GM12878 (cell line): ENCODE results near the gene PDE1C. TPM values are rescaled to one million over a fixed set of nuclear protein-coding genes. Genes with fewer than 3 reads are reported as not detected.

ENCODE experiments used
- BRCA1 ChIP-seq: IDR thresholded peaks from 2 replicates; pipeline ENCODE4 v1.6.1; 2011; ENCODE audit warnings: low read depth, low read length, improper control_type of control experiment
- CEBPB ChIP-seq, 2 experiments: fragments of 150-350 bp in 1 of 2; IDR thresholded peaks; 2 replicates each; pipeline ENCODE4 v1.6.1; 2012 to 2014; ENCODE audit warnings: low read depth in 2 of 2, low read length in 2 of 2, borderline replicate concordance in 1 of 2, inconsistent platforms in 1 of 2
- EED ChIP-seq: sonication (generic); IDR thresholded peaks from 2 replicates; pipeline ENCODE4 v1.6.1; 2016; ENCODE audit warnings: antibody characterized with exemption, low read depth
- EP300 ChIP-seq, 2 experiments: fragments of 150-350 bp in 1 of 2; IDR thresholded peaks; 2 replicates each; pipeline ENCODE4 v1.6.1; 2011 to 2012; ENCODE audit warnings: low read depth in 2 of 2, low read length in 2 of 2, borderline replicate concordance in 1 of 2, improper control_type of control experiment in 1 of 2, inconsistent platforms in 1 of 2; ENCODE audit not compliant: control insufficient read depth in 1 of 2
- FOXM1 ChIP-seq: IDR thresholded peaks from 2 replicates; pipeline ENCODE4 v1.6.1; 2012; ENCODE audit warnings: low read depth, mild to moderate bottlenecking, inconsistent platforms, low read length, moderate library complexity
- GATAD2B ChIP-seq: fragments of 450-650 bp; conservative IDR thresholded peaks from 2 replicates; pipeline ENCODE4 v1.6.1; 2017; ENCODE audit warnings: low read depth, mild to moderate bottlenecking, moderate library complexity
- KLF5 ChIP-seq: fragments of 450-650 bp; IDR thresholded peaks from 2 replicates; pipeline ENCODE4 v1.6.1; 2014; ENCODE audit warnings: mild to moderate bottlenecking; ENCODE audit not compliant: partially characterized antibody
- MXI1 ChIP-seq: fragments of 150-350 bp; IDR thresholded peaks from 2 replicates; pipeline ENCODE4 v1.6.1; 2011; ENCODE audit warnings: low read depth, mild to moderate bottlenecking, inconsistent platforms, low read length, improper control_type of control experiment
- NFYA ChIP-seq: IDR thresholded peaks from 2 replicates; pipeline ENCODE4 v1.6.1; 2011; ENCODE audit warnings: low read depth, mild to moderate bottlenecking, low read length, improper control_type of control experiment, borderline replicate concordance
- PAX8 ChIP-seq: fragments of 450-650 bp; IDR thresholded peaks from 2 replicates; pipeline ENCODE4 v1.6.1; 2017; ENCODE audit warnings: mild to moderate bottlenecking, moderate library complexity
- POLR2AphosphoS2 ChIP-seq: IDR thresholded peaks from 2 replicates; pipeline ENCODE4 v1.6.1; 2011; ENCODE audit warnings: low read depth, mild to moderate bottlenecking, low read length, improper control_type of control experiment, moderate library complexity
- RAD51 ChIP-seq: fragments of 450-650 bp; IDR thresholded peaks from 2 replicates; pipeline ENCODE4 v1.6.1; 2016; ENCODE audit warnings: moderate library complexity, mild to moderate bottlenecking, inconsistent platforms
- TCF3 ChIP-seq: IDR thresholded peaks from 2 replicates; pipeline ENCODE4 v1.6.1; 2012; ENCODE audit warnings: low read depth, mild to moderate bottlenecking, low read length, borderline replicate concordance; ENCODE audit not compliant: insufficient read depth
- WRNIP1 ChIP-seq: IDR thresholded peaks from 2 replicates; pipeline ENCODE4 v1.6.1; 2011; ENCODE audit warnings: low read depth, low read length, improper control_type of control experiment, borderline replicate concordance
- ZZZ3 ChIP-seq: IDR thresholded peaks from 2 replicates; pipeline ENCODE4 v1.6.1; 2011; ENCODE audit warnings: low read depth; ENCODE audit not compliant: control insufficient read depth, insufficient read length
- polyA plus RNA-seq, 11 experiments: library from polyadenylated mRNA; depleted of rRNA in 4 of 11; unstranded in 6 of 11; stranded (reverse) in 5 of 11; fragments of >200 nt; fragmentation: Nextera tagmentation in 4 of 11; fragmentation: Illumina TruSeq in 1 of 11; extraction: Ambion mirVana in 4 of 11; extraction: Trizol in 1 of 11; gene quantifications; 1 replicate in 1 of 11; 2 replicates in 10 of 11; pipeline versions ENCODE4 v1.2.1 to v1.2.3, GENCODE V29; 2011 to 2016; ENCODE audit warnings: inconsistent platforms in 2 of 11, missing spikeins in 2 of 11, low read depth in 1 of 11
- total RNA-seq, 4 experiments: library from RNA; depleted of rRNA in 3 of 4; stranded (reverse); fragments of >200 nt in 3 of 4; fragmentation: Illumina TruSeq in 1 of 4; extraction: Trizol in 1 of 4; gene quantifications; 2 replicates each; pipeline versions ENCODE4 v1.2.1 to v1.2.3, GENCODE V29; 2013 to 2021
- TF ChIP-seq, protein P1 (sequence below): fragments of 450-650 bp; IDR thresholded peaks from 2 replicates; pipeline ENCODE4 v1.6.1; 2016; ENCODE audit warnings: mild to moderate bottlenecking
- TF ChIP-seq, protein P2 (sequence below): fragments of 450-650 bp; IDR thresholded peaks from 2 replicates; pipeline ENCODE4 v1.6.1; 2018; ENCODE audit warnings: borderline replicate concordance, mild to moderate bottlenecking; ENCODE audit not compliant: partially characterized antibody
- TF ChIP-seq, protein P3 (sequence below): IDR thresholded peaks from 2 replicates; pipeline ENCODE4 v1.6.1; 2011; ENCODE audit warnings: low read depth, low read length, improper control_type of control experiment, borderline replicate concordance
- TF ChIP-seq, protein P4 (sequence below): fragments of 450-650 bp; IDR thresholded peaks from 2 replicates; pipeline ENCODE4 v1.6.1; 2018; ENCODE audit warnings: mild to moderate bottlenecking, low read depth, moderate library complexity; ENCODE audit not compliant: partially characterized antibody
- TF ChIP-seq, protein P5 (sequence below): fragments of 450-650 bp; IDR thresholded peaks from 2 replicates; pipeline ENCODE4 v1.6.1; 2016; ENCODE audit warnings: mild to moderate bottlenecking

PDE1C gene
- total and polyA plus RNA-seq, 10 of the 15 experiments (the other 5 are each of a cell fraction or from before 2014, with no cell fraction given): 0.29 to 2.3 (median 0.70) TPM

DNA sequence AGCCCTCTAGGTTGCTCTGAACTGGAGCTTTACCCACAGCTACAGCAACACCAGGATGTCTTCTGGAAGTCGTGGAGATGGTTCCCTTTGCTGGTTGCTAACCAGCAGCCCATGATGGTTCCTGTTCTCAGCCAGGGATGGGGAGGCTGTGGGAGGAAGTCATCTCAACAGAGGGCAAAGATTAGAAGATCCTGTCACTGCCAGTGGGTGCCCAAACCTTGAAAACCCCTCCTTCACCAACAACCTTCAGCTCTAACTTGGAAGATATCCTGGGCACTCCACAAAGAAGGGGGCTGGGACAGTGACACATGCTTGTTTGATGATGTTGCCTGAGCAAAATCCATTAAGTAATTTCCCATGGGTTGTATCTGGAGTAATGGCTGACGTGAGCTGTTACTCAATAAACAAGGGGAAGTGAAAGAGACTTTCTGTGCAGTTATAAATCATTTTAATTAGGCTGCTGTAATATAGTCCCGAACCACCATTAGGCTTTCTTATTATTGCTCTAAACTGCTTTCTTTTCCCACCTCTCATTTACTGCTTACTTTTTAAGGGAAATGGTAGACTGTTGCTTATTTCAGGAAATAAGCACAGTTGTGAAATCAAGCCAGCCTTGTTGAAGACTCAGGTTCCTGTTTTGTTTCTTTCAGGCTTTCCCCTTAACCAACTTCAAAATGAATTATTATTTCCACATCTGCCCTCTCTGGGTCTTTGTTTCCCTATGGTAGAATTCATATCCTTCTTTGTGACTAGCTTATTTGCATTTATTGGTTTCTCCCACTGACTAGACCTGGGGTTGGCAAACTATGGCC is 258.4 kb downstream of the PDE1C start (continued):
- TF ChIP-seq, protein P1, sequence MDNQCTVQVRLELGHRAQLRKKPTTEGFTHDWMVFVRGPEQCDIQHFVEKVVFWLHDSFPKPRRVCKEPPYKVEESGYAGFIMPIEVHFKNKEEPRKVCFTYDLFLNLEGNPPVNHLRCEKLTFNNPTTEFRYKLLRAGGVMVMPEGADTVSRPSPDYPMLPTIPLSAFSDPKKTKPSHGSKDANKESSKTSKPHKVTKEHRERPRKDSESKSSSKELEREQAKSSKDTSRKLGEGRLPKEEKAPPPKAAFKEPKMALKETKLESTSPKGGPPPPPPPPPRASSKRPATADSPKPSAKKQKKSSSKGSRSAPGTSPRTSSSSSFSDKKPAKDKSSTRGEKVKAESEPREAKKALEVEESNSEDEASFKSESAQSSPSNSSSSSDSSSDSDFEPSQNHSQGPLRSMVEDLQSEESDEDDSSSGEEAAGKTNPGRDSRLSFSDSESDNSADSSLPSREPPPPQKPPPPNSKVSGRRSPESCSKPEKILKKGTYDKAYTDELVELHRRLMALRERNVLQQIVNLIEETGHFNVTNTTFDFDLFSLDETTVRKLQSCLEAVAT: no peak
- TF ChIP-seq, protein P2, sequence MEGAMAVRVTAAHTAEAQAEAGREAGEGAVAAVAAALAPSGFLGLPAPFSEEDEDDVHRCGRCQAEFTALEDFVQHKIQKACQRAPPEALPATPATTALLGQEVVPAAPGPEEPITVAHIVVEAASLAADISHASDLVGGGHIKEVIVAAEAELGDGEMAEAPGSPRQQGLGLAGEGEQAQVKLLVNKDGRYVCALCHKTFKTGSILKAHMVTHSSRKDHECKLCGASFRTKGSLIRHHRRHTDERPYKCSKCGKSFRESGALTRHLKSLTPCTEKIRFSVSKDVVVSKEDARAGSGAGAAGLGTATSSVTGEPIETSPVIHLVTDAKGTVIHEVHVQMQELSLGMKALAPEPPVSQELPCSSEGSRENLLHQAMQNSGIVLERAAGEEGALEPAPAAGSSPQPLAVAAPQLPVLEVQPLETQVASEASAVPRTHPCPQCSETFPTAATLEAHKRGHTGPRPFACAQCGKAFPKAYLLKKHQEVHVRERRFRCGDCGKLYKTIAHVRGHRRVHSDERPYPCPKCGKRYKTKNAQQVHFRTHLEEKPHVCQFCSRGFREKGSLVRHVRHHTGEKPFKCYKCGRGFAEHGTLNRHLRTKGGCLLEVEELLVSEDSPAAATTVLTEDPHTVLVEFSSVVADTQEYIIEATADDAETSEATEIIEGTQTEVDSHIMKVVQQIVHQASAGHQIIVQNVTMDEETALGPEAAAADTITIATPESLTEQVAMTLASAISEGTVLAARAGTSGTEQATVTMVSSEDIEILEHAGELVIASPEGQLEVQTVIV: no peak
- TF ChIP-seq, protein P3, sequence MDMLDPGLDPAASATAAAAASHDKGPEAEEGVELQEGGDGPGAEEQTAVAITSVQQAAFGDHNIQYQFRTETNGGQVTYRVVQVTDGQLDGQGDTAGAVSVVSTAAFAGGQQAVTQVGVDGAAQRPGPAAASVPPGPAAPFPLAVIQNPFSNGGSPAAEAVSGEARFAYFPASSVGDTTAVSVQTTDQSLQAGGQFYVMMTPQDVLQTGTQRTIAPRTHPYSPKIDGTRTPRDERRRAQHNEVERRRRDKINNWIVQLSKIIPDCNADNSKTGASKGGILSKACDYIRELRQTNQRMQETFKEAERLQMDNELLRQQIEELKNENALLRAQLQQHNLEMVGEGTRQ: no peak
- TF ChIP-seq FOXM1: no peak
- TF ChIP-seq, protein P4, sequence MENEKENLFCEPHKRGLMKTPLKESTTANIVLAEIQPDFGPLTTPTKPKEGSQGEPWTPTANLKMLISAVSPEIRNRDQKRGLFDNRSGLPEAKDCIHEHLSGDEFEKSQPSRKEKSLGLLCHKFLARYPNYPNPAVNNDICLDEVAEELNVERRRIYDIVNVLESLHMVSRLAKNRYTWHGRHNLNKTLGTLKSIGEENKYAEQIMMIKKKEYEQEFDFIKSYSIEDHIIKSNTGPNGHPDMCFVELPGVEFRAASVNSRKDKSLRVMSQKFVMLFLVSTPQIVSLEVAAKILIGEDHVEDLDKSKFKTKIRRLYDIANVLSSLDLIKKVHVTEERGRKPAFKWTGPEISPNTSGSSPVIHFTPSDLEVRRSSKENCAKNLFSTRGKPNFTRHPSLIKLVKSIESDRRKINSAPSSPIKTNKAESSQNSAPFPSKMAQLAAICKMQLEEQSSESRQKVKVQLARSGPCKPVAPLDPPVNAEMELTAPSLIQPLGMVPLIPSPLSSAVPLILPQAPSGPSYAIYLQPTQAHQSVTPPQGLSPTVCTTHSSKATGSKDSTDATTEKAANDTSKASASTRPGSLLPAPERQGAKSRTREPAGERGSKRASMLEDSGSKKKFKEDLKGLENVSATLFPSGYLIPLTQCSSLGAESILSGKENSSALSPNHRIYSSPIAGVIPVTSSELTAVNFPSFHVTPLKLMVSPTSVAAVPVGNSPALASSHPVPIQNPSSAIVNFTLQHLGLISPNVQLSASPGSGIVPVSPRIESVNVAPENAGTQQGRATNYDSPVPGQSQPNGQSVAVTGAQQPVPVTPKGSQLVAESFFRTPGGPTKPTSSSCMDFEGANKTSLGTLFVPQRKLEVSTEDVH: no peak
- no peak for TF ChIP-seq POLR2AphosphoS2
- peak; percentile 32; the same call in 1 of the 2 replicates for TF ChIP-seq MXI1
- TF ChIP-seq, protein P5, sequence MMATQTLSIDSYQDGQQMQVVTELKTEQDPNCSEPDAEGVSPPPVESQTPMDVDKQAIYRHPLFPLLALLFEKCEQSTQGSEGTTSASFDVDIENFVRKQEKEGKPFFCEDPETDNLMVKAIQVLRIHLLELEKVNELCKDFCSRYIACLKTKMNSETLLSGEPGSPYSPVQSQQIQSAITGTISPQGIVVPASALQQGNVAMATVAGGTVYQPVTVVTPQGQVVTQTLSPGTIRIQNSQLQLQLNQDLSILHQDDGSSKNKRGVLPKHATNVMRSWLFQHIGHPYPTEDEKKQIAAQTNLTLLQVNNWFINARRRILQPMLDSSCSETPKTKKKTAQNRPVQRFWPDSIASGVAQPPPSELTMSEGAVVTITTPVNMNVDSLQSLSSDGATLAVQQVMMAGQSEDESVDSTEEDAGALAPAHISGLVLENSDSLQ: peak; percentile 82
- no peak for TF ChIP-seq NFYA
- peak; percentile 44 for TF ChIP-seq EED
- TF ChIP-seq EP300 (IDR thresholded peaks at IDR 0.05; ENCODE audit: borderline replicate concordance in 1 of 2, control insufficient read depth in 1 of 2, low read depth in 2 of 2, low read length in 2 of 2): peak; percentile 83 to 95
- TF ChIP-seq CEBPB (IDR thresholded peaks at IDR 0.05; ENCODE audit: borderline replicate concordance in 1 of 2, low read depth in 2 of 2, low read length in 2 of 2): no peak
- no peak for TF ChIP-seq BRCA1
- TF ChIP-seq TCF3: no peak
- TF ChIP-seq PAX8: no peak
- TF ChIP-seq KLF5: no peak
- no peak for TF ChIP-seq WRNIP1
- TF ChIP-seq GATAD2B: peak; percentile 73; the same call in 1 of the 2 replicates
- no peak for TF ChIP-seq ZZZ3
- no peak for TF ChIP-seq RAD51
